ENCODE data around the gene HSD17B3.
"Not testable (repeated sequence)": the region's sequence is repeated elsewhere in the genome, so short reads cannot be mapped to it uniquely, and the experiment has no call there.

HSD17B3 gene

GRCh38 chr9:96236337-96236736, 65.6 kb downstream of the HSD17B3 start:
- DNase-seq (ENCODE audit: low read depth): not testable (repeated sequence)

GRCh38 chr9:96232539-96233241, 69.3 kb downstream of the HSD17B3 start:
- DNase-seq (ENCODE audit: low read depth): peak; percentile 18

GRCh38 chr9:96232164-96232538, 69.8 kb downstream of the HSD17B3 start:
- DNase-seq (ENCODE audit: low read depth): no peak

- no peak for DNase-seq (ENCODE audit: low read depth)
Observed at GRCh38 chr9:96230002-96230401, 72.0 kb downstream of the HSD17B3 start.

- DNase-seq (ENCODE audit: low read depth): no peak
Observed at GRCh38 chr9:96222132-96222531, 79.8 kb downstream of the HSD17B3 start.

- DNase-seq (ENCODE audit: low read depth): no peak
Observed at GRCh38 chr9:96219900-96220257, 82.1 kb downstream of the HSD17B3 start.

- peak; percentile 17 for DNase-seq (ENCODE audit: low read depth)
Observed at GRCh38 chr9:96219026-96219899, 82.7 kb downstream of the HSD17B3 start.

- DNase-seq (ENCODE audit: low read depth): peak; percentile 73
Observed at GRCh38 chr9:96217754-96218693, 84.0 kb downstream of the HSD17B3 start.

- no peak for DNase-seq (ENCODE audit: low read depth)
Observed at GRCh38 chr9:96217294-96217707, 84.7 kb downstream of the HSD17B3 start.

- DNase-seq (ENCODE audit: low read depth): no peak
Observed at GRCh38 chr9:96216583-96216982, 85.4 kb downstream of the HSD17B3 start.

GRCh38 chr9:96215841-96216240, 86.1 kb downstream of the HSD17B3 start:
- DNase-seq (ENCODE audit: low read depth): no peak

- DNase-seq (ENCODE audit: low read depth): no peak
Observed at GRCh38 chr9:96214635-96215034, 87.3 kb downstream of the HSD17B3 start.

GRCh38 chr9:96209407-96210271, 92.3 kb downstream of the HSD17B3 start:
- DNase-seq (ENCODE audit: low read depth): no peak

GRCh38 chr9:96206156-96206751, 95.7 kb downstream of the HSD17B3 start:
- DNase-seq (ENCODE audit: low read depth): no peak

- no peak for DNase-seq (ENCODE audit: low read depth)
Observed at GRCh38 chr9:96204853-96205252, 97.1 kb downstream of the HSD17B3 start.

- DNase-seq (ENCODE audit: low read depth): no peak
Observed at GRCh38 chr9:96203867-96204501, 98.0 kb downstream of the HSD17B3 start.

GRCh38 chr9:96202971-96203780, 98.8 kb downstream of the HSD17B3 start:
- no peak for DNase-seq (ENCODE audit: low read depth)

- no peak for DNase-seq (ENCODE audit: low read depth)
Observed at GRCh38 chr9:96201140-96201539, 100.8 kb downstream of the HSD17B3 start.

- no peak for DNase-seq (ENCODE audit: low read depth)
Observed at GRCh38 chr9:96199006-96199405, 103.0 kb downstream of the HSD17B3 start.

- DNase-seq (ENCODE audit: low read depth): no peak
Observed at GRCh38 chr9:96195541-96195940, 106.4 kb downstream of the HSD17B3 start.

All from activated T-cell treated with anti-CD3 and anti-CD28 coated beads for 24 hours (primary cell).